ENCODE measurements around the gene KCNJ6.

Gene KCNJ6

DNA sequence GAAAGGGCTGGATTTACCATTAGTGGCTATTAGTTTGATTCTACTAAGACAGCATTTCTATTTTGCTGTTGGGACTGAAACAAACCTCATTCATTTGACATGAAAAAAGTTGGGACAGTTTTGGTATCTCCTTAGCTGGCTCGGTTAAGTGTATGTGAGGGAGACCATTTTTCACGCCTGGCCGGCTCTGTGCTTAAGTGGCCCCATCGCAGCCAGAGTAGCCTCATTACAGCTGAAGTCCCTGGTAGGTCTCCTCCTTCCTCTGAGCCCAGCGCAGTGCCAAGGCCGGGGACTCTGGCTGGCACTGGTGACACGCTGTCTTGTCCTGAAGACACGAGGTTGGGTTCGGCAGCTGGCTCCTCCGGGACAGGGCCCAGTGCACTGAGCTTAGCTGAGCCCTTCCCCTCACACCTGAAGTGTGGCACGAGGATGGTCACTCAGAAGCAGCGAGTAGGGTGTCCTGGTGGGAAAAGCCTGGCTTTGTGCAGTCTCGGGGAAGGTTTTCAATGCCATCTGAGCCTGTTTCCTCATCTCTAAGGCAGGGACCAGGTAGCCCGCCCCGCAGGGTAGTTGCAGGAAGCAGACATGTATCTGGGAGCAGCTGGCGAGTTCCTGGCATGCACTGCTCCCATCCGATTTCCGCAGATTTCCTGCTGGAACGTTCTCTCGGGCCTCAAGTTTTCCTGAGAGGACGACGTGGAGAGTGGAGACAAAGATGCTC lies 353.2 kb downstream of the KCNJ6 start:
- DNase-seq, result no peak

DNA sequence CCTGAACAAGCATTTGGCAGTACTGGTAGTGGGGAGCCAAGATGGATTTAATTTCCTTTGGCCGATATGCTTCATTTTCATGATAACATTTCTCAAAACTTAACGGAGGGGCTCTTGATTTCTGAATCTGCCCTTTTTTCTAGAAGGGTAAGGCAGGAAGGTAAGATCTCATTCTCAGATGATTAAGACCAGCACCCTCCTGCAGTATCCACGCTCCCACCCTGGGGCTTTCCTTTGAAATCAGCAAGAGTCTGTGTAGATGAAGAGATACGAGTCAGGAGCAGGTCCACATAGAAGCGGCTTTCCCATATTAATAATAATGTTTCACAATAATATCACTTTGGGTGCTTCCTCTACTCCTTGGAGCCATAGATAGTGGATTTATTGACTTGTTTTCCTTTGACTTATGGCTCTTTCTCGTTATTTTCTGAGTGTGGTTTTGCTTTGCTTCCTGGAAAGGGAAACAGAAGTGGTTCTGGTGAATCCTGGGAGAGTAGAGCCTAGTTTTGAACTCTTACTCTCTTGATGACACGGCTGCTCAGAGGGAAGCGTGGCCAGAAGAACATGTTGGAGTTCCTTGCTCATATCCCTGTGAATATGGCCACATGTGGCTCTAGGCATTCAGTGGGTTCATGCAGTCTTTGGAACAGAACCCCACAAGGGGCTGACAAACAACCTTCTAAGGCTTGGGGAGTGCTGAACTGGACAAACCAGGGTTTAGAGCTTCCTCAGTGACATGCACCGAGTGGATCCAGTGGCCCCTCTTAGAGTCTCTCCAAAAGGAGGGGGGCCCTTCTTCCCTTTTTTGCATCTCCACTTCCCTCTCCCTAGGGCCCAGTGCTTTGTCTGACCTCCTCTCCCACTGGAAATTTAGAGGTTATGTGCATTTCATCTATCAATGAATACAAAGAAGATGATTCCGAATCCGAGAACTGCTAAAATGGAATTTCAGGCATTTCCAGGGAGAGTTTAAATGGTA lies 354.0 kb downstream of the KCNJ6 start:
- DNase-seq, result no peak

DNA sequence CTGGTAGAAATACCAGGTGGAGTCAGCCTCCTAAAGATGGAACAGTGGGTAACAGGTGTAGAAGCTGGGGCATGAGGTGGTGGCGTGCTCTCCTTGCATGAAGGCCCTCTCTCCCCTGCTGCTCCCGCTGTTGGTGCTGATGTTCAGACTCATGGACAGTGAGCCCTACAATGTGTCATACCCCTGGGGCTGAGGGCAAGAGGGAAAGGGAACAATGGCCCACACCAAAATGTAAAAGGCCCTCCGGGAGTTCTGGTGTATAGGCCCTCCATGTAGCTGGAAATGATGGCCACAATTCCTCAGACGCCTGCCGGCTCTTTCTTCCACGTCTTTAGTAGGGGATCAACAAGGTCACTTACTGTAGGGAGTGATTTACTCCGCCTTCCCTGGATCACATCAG lies 354.8 kb downstream of the KCNJ6 start:
- DNase-seq, result no peak

DNA sequence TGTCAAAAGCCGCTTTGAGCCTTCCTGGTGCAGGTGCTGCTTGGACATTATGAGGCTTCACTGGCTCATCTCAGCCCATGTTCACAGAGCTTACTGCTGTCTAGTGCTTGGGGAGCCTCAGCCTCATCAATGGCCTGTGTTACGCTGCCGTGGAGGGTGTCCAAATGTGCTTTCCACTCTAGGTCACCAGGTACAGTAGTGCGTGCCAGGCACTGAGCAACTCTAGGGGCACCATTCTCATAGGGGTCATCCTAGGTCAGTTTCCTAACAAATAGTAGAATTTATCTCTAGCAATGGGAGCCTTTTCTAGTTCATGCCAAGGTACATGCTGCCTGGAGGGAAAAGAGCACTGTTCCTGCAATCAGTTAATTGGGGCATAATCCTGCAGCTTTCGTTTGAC lies 355.9 kb downstream of the KCNJ6 start:
- no peak for DNase-seq

DNA sequence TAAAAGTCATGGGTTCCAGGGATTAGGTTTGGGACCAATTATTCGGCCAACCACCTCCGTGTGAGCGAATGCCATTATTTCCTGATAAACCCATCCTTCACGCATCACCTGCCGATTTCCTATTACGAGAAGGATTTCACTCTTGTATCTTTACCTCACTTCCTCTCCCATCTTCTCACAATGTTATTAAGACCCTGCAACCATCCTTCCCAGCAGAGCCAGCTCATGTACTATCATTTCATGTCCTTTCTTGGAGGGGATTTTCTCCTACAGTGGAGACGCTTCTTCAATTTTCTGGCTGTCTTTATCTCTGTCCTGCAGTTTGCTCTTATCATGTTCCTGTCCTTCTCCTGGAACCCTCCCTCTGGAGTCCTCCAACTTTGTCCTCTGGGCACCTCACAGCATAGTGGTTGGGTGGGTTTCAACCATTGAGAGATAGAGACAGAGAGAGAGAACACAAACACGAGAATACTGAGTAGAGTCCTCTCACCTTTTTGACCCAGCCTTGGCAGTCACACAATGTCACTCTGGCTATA lies 357.5 kb downstream of the KCNJ6 start:
- no peak for DNase-seq
